Type B pancreatic cell (in vitro differentiated cells): ENCODE measurements around the gene CRTAC1. TPM values are rescaled to one million over a fixed set of nuclear protein-coding genes. Genes with fewer than 3 reads are reported as not detected.

ENCODE experiments used
- DNase-seq: peaks from one replicate; pipeline ENCODE4 v3.0.0; 2021; ENCODE audit warnings: mixed read lengths; ENCODE audit not compliant: unreplicated experiment; ENCODE audit errors: extremely low spot score
- H3K27ac Mint-ChIP-seq: 2 replicates; pipeline ENCODE4 v1.8.0; 2021; ENCODE audit warnings: mild to moderate bottlenecking, mixed read lengths
- H3K27me3 Mint-ChIP-seq: 2 replicates; pipeline ENCODE4 v1.8.0; 2021; ENCODE audit warnings: mixed read lengths
- H3K36me3 Mint-ChIP-seq: 2 replicates; pipeline ENCODE4 v1.8.0; 2021; ENCODE audit warnings: mixed read lengths
- H3K4me1 Mint-ChIP-seq: one replicate; pipeline ENCODE4 v1.8.0; 2021; ENCODE audit warnings: mixed read lengths; ENCODE audit not compliant: unreplicated experiment
- H3K4me3 Mint-ChIP-seq: 2 replicates; pipeline ENCODE4 v1.8.0; 2021; ENCODE audit warnings: mild to moderate bottlenecking, mixed read lengths
- H3K9me3 Mint-ChIP-seq: 2 replicates; pipeline ENCODE4 v1.8.0; 2021; ENCODE audit warnings: mixed read lengths
- CTCF ChIP-seq: fragments of 200-600 bp; sonication (generic); conservative IDR thresholded peaks from 2 replicates; pipeline ENCODE4 v1.5.0; 2021; ENCODE audit warnings: antibody characterized with exemption, mild to moderate bottlenecking
- total RNA-seq: library from RNA; stranded (reverse); gene quantifications from 2 replicates; pipeline ENCODE4 v1.2.1, GENCODE V29; 2021; ENCODE audit warnings: low replicate concordance

Gene CRTAC1
- total RNA-seq, 1 donor from 2014 or later = 5.3 TPM

GRCh38 chr10:97937928-97938327 is 92.5 kb downstream of the CRTAC1 start:
- Mint-ChIP-seq H3K27ac (no peak overlapping the region), H3K36me3 (no peaks in the 10 kb centered on the region), H3K9me3 (no peaks in the 10 kb centered on the region), H3K4me3 (no peak overlapping the region), H3K27me3 (peaks cover 51% of the 10 kb centered on the region), H3K4me1 (no peaks in the 10 kb centered on the region)
- DNase-seq = no peak
- no peak for TF ChIP-seq CTCF

GRCh38 chr10:97937054-97937453 is 93.4 kb downstream of the CRTAC1 start:
- peaks cover 53% of the 10 kb centered on the region for H3K27me3 Mint-ChIP-seq

GRCh38 chr10:97936126-97936525 is 94.3 kb downstream of the CRTAC1 start:
- no peak for TF ChIP-seq CTCF
- Mint-ChIP-seq H3K9me3 (no peaks in the 10 kb centered on the region), H3K36me3 (no peaks in the 10 kb centered on the region), H3K27me3 (peaks cover 46% of the 10 kb centered on the region), H3K4me1 (no peaks in the 10 kb centered on the region), H3K27ac (no peak overlapping the region), H3K4me3 (no peak overlapping the region)
- DNase-seq = no peak

More at GRCh38 chr10:97937054-97937453, 93.4 kb downstream of the CRTAC1 start:
- no peak for DNase-seq
- H3K4me3 Mint-ChIP-seq = no peak overlapping the region
- TF ChIP-seq CTCF = no peak
- H3K9me3 Mint-ChIP-seq = no peaks in the 10 kb centered on the region
- no peaks in the 10 kb centered on the region for H3K4me1 Mint-ChIP-seq
- no peaks in the 10 kb centered on the region for H3K36me3 Mint-ChIP-seq
- no peak overlapping the region for H3K27ac Mint-ChIP-seq

GRCh38 chr10:97932932-97933530 is 97.4 kb downstream of the CRTAC1 start:
- TF ChIP-seq CTCF = no peak
- Mint-ChIP-seq H3K9me3 (no peaks in the 10 kb centered on the region), H3K27me3 (peaks cover 51% of the 10 kb centered on the region), H3K27ac (no peak overlapping the region), H3K4me3 (no peak overlapping the region), H3K4me1 (no peaks in the 10 kb centered on the region), H3K36me3 (no peaks in the 10 kb centered on the region)
- no peak for DNase-seq

GRCh38 chr10:97931041-97931440 is 99.4 kb downstream of the CRTAC1 start:
- Mint-ChIP-seq H3K27me3 (peaks cover 49% of the 10 kb centered on the region), H3K4me3 (no peak overlapping the region), H3K9me3 (no peaks in the 10 kb centered on the region), H3K36me3 (no peaks in the 10 kb centered on the region), H3K27ac (no peak overlapping the region), H3K4me1 (no peaks in the 10 kb centered on the region)
- TF ChIP-seq CTCF = no peak
- DNase-seq = no peak

GRCh38 chr10:97928897-97929296 is 101.5 kb downstream of the CRTAC1 start:
- no peaks in the 10 kb centered on the region for H3K9me3 Mint-ChIP-seq
- no peak overlapping the region for H3K4me3 Mint-ChIP-seq
- no peak overlapping the region for H3K27ac Mint-ChIP-seq
- no peaks in the 10 kb centered on the region for H3K36me3 Mint-ChIP-seq
- no peak for DNase-seq
- no peaks in the 10 kb centered on the region for H3K4me1 Mint-ChIP-seq
- peaks cover 55% of the 10 kb centered on the region for H3K27me3 Mint-ChIP-seq
- TF ChIP-seq CTCF = no peak
